ENCODE data around the gene PPP1R10.
A peak's percentile ranks its signal among the peaks of the same experiment; 100 is the strongest.

PPP1R10 gene

GRCh38 chr6:30556066-30556905, 60.8 kb downstream of the PPP1R10 start, which contains the start of gene GNL1:
GNL1 (minus strand) TSS chr6:30556489; CDS start chr6:30556203, 286 bp downstream.
- DNase-seq (ENCODE audit: low read depth) = peak; percentile 65

GRCh38 chr6:30555816-30556065, 61.3 kb downstream of the PPP1R10 start:
- DNase-seq (ENCODE audit: low read depth) = no peak

DNA sequence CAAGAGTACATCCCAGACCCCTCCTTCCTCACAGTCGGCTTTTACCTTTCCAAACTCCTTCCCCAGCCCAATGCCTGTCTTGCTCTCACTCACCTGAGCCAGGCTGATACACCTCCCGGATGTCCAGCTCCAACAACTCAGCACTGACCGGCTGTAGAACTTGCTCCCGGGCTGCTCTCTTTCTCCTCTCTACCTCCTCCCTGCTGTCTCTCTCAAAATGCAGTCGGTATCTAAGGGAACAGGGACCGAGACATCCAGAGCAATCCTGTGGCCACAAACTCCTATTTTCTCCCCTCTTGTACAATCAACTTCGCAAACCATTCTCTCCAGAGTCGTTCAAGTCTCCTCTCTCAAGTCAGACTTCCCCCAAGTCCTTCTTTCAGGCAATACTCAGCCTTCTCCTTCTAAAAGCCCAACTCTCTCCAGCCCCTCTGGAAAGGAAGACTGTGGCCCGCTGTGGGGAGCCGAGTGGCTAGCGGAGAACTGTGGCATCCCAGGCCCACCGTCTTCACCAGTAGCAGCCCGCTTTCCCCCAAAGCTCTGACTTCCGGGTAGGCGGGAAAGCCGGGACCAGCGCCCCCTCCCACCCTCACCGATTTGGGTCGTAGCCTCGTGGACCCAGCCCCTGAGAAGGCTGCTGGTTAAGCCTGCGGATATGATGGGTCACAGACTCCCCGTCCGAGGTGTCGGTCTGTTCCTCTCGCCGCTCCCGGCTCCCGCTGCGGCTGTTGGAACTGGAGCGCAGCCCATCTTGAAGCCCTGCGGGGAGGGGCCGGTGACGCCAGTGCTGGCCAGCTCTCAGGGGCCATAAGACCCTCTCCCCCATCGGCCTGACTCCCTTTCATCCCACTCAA, 61.9 kb downstream of the PPP1R10 start:
- no peak for DNase-seq (ENCODE audit: low read depth)

- no peak for DNase-seq (ENCODE audit: low read depth)
Measured at GRCh38 chr6:30554404-30554803, 62.6 kb downstream of the PPP1R10 start.

Data from GM04504 (cell line).